ENCODE data around the gene USP51.
A peak's percentile ranks its signal among the peaks of the same experiment; 100 is the strongest.
"Not testable (repeated sequence)": the region's sequence is repeated elsewhere in the genome, so short reads cannot be mapped to it uniquely, and the experiment has no call there.

USP51 gene

DNA sequence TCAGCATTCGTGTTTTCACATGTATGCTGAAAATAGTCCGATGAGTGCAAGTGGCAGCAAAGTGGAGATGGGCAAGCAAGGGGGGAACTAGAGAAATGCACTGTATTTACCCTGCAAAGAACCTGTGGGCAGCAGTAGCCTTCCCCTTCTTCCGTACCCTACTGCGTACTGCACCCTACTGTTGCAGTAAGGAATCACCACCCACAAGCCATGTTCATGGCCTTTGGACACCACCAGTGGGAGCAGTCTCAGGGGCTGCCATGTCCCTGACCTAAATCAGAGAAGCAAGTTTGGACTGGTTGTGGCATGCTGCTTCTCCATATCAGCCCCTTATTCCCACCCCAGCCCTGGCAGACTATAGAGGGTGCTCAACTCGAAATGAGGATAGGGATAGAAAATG is 25.6 kb downstream of the USP51 start:
- not testable (repeated sequence) for DNase-seq

DNA sequence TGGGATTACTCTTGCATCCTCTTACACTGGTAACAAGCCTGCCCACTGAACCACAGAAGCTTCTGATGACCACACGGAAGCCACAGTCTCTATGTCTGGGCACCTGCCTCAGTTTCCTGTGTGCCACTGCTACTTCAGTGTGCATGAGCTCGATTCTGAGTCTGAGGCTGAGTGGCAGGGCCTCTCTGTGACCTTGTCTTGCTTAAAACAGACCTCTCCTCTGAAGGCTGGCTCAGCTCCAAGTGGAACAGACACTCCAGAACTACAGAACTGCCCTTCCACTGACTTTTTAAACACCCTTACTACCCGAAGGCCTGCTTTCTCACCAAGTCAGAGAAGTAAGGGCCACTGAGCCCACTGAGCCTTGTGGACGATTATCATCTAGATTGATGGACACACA is 29.7 kb downstream of the USP51 start:
- DNase-seq, result not testable (repeated sequence)

- DNase-seq, result not testable (repeated sequence)
Measured at GRCh38 chrX:55459426-55459825, 30.2 kb downstream of the USP51 start.

DNA sequence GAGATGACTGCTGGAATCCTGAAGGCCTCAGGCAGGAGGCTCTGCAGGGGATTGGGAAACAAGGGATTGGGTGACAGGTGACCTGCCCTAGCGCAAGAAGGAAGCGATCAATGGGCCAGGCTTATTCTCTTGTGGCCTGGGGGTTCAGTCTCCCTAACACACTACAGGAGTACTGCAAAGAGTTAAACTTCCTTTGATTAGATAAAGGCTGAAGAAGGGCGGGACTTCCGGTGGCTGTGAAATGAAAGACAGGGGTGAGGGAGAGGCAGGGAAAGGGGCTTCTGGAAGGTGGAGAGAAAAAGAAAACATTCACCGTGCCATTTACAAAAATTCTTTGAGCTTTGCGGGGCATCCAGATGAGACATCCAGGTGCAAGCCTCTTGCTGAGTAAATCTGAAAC is 33.9 kb downstream of the USP51 start:
- DNase-seq, result not testable (repeated sequence)

DNA sequence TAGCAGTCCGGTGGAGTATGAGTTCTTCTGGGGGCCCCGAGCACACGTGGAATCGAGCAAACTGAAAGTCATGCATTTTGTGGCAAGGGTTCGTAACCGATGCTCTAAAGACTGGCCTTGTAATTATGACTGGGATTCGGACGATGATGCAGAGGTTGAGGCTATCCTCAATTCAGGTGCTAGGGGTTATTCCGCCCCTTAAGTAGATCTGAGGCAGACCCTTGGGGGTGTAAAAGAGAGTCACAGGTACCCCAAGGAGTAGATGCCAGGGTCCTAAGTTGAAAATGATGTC is 36.9 kb downstream of the USP51 start:
- no peak for DNase-seq

GRCh38 chrX:55451990-55452832 is 37.4 kb downstream of the USP51 start, which contains the start of gene MAGEH1:
TSS of gene MAGEH1 (plus strand) at chrX:55452127. CDS start at chrX:55452375, 248 bp downstream.
- peak; percentile 72 for DNase-seq

DNA sequence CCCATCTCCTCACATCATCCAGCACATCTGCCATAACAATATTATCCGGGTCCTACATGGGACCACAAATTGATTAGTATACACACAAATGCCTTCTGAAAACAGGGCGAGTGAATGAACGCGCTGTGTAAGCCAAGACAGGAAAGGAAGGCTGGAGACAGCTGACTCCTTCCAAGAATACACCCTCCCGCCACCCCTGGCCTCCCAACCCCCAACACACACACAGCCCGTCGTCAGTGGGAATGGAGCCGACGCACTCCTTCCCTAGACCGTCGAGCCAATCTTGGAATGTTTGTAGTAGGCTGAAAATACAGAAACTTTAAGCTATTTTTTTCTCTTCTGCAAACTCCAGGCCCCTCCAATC is 38.0 kb downstream of the USP51 start:
- no peak for DNase-seq

DNA sequence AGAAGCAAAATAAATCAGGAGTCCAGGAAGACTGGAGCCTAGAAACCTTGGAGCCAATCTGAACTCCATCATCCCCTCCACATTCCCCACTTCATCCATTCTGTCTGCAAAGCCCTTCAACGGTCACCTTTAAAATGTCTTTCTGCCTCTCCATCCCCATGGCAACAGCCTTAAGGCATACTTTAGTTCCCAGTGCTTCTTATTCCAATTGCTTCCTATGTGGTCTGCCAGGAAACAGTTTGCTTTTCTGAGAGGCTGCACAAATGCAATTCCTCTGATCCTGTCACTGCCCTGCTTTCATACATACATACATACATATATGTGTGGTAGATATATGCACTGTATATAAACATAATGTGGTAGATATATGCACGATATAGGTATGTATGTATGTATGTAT is 38.5 kb downstream of the USP51 start:
- no peak for DNase-seq

DNA sequence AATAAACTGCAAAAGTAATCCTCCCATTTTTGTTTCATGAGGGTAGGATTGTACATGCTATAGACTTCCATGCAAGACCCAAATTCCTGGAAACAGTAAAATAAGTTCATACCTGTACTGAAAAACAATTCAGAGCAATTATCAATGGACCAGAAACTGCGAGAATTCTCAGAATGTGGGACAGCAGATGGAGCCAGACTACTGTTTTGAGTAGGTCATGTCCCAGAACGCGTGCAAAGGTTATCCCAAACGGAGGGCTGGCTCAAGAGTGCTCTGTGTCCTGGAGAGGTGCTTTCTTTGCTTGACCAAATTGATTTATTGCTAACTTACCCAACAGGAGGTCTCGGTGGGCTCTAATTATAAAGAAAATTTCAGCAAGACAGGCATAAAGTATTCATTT is 39.4 kb downstream of the USP51 start:
- no peak for DNase-seq

DNA sequence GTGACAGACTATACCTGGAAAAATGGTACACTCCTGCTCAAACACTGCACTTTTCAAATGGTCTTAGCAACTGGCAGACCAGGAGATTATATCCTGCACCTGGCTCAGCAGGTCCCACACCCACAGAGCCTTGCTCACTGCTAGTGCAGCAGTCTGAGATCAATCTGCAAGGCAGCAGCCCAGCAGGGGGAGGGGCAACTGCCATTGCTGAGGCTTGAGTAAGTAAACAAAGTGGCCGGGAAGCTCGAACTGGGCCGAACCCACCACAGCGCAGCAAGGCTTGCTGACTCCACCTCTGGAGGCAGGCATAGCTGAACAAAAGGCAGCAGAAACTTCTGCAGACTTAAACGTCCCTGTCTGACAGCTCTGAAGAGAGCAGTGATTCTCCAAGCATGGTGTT is 46.2 kb downstream of the USP51 start:
- DNase-seq, result not testable (repeated sequence)
